Kidney (tissue), 14 donors: ENCODE measurements around the gene PLAGL1. TPM values are rescaled to one million over a fixed set of nuclear protein-coding genes. Genes with fewer than 3 reads are reported as not detected.

Source experiments
- DNase-seq, 5 donors: peaks; one replicate each; pipeline ENCODE4 v3.0.0-alpha.2; 2013 to 2020
- FAIRE-seq: peaks from 2 replicates; lab custom pipeline; 2012; peaks lifted over from hg19 to GRCh38; lab: Jason Lieb, UNC
- H3K27ac ChIP-seq, 2 donors: one replicate each; pipeline ENCODE4 v1.7.0; 2013; ENCODE audit warnings: low read depth in 2 of 2, low read length in 2 of 2, inconsistent platforms in 1 of 2
- H3K27me3 ChIP-seq: one replicate; pipeline ENCODE4 v1.7.1; 2013; ENCODE audit warnings: low read length, inconsistent platforms; ENCODE audit not compliant: control insufficient read depth, insufficient read depth
- H3K36me3 ChIP-seq, 3 donors: one replicate each; pipeline versions ENCODE4 v1.7.0 to v1.7.1; 2013; ENCODE audit warnings: low read length in 3 of 3, control low read depth in 1 of 3, inconsistent platforms in 1 of 3; ENCODE audit not compliant: insufficient read depth in 3 of 3, control insufficient read depth in 2 of 3
- H3K4me1 ChIP-seq, 3 donors: one replicate each; pipeline versions ENCODE4 v1.7.0 to v1.7.1; 2013; ENCODE audit warnings: low read length in 3 of 3, inconsistent platforms in 1 of 3, low read depth in 1 of 3; ENCODE audit not compliant: control insufficient read depth in 2 of 3, insufficient read depth in 2 of 3
- H3K4me3 ChIP-seq, 3 donors: one replicate each; pipeline versions ENCODE4 v1.7.0 to v1.8.1; 2013; ENCODE audit warnings: low read length in 3 of 3, control low read depth in 1 of 3, inconsistent platforms in 1 of 3
- H3K9ac ChIP-seq, 3 donors: one replicate each; pipeline versions ENCODE4 v1.7.0 to v1.7.1; 2013; ENCODE audit warnings: low read length in 3 of 3, control low read depth in 1 of 3, inconsistent platforms in 1 of 3
- H3K9me3 ChIP-seq, 3 donors: one replicate each; pipeline versions ENCODE4 v1.7.0 to v1.7.1; 2013; ENCODE audit warnings: low read length in 3 of 3, control low read depth in 1 of 3, inconsistent platforms in 1 of 3; ENCODE audit not compliant: control insufficient read depth in 2 of 3, insufficient read depth in 1 of 3
- intact Hi-C: fragments of 100-400 bp; cut with DNase I; formaldehyde crosslinking; loops from one replicate; pipeline ENCODE4 v1.11.1; 2022
- polyA plus RNA-seq: library from polyadenylated mRNA; stranded (reverse); fragments of 350-450 nt; fragmentation: Illumina TruSeq; extraction: RNeasy Lipid Tissue Mini Kit (QIAGEN cat#74804); gene quantifications from one replicate; pipeline ENCODE4 v1.2.3, GENCODE V29; 2014; ENCODE audit warnings: low read depth, low replicate concordance; ENCODE audit not compliant: insufficient read depth
- total RNA-seq: library from RNA; stranded (reverse); fragmentation: NEBNext Ultra II Directional; extraction: Animal tissue kit (Norgen Biotek cat#: 25700); gene quantifications from one replicate; pipeline ENCODE4 v1.2.1, GENCODE V29; 2021
- TF ChIP-seq, protein P1 (sequence below): IDR thresholded peaks from 3 replicates; pipeline ENCODE4 v1.5.1; 2012; ENCODE audit warnings: mild to moderate bottlenecking, moderate library complexity, borderline replicate concordance; ENCODE audit not compliant: insufficient read depth; ENCODE audit errors: extremely low read depth
- donor health status: control.
- donor health status: control.
- donor health status: control.
- donor health status: control.
- donor health status: control.
- donor health status: DM: yes; HTN: yes; CAD: no.
- donor health status: Normal renal cell carcinoma (clear cell type).

PLAGL1 gene
- total and polyA plus RNA-seq, 2 donors from 2014 or later = 7.1 to 23.6 TPM

DNA sequence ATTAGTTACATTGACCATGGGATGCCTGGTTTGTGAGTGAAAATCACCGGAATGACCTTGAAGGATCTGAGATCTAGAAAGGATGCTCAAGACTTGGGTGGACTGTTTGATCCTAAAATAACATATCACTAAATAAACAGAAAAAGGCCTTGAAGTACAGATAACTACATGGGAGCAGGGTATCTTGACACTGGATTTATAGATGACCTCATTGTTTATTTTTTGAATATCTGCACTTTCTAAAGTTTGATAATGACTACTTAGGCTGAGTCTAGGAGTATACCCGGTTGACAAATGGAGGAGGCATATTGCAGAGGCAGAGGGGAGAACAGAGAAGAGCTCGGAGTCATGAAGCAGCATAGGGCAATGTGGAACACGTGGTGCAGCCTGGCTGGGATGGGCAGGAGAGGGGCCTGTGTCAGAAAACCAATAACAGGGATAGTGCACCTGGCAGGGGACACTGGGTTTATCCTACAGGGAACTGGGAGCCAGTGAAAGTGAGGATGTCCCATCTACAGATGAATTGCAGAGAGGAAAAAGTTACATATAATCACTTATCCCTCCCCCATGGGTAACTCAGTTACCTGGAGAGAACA lies 50.3 kb downstream of the PLAGL1 start:
- H3K36me3 ChIP-seq = peaks cover 0 to 2% (median 0%) of the 10 kb centered on the region in 3 donors
- H3K27me3 ChIP-seq = no peaks in the 10 kb centered on the region
- no peak for DNase-seq
- no peak overlapping the region for H3K27ac ChIP-seq
- no peak overlapping the region for H3K4me3 ChIP-seq
- intact Hi-C loops = no loop called here
- H3K9ac ChIP-seq = no peak overlapping the region
- TF ChIP-seq, protein P1, sequence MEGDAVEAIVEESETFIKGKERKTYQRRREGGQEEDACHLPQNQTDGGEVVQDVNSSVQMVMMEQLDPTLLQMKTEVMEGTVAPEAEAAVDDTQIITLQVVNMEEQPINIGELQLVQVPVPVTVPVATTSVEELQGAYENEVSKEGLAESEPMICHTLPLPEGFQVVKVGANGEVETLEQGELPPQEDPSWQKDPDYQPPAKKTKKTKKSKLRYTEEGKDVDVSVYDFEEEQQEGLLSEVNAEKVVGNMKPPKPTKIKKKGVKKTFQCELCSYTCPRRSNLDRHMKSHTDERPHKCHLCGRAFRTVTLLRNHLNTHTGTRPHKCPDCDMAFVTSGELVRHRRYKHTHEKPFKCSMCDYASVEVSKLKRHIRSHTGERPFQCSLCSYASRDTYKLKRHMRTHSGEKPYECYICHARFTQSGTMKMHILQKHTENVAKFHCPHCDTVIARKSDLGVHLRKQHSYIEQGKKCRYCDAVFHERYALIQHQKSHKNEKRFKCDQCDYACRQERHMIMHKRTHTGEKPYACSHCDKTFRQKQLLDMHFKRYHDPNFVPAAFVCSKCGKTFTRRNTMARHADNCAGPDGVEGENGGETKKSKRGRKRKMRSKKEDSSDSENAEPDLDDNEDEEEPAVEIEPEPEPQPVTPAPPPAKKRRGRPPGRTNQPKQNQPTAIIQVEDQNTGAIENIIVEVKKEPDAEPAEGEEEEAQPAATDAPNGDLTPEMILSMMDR = no peak
- FAIRE-seq = no peak
- no peaks in the 10 kb centered on the region for H3K4me1 ChIP-seq
- H3K9me3 ChIP-seq = no peaks in the 10 kb centered on the region

DNA sequence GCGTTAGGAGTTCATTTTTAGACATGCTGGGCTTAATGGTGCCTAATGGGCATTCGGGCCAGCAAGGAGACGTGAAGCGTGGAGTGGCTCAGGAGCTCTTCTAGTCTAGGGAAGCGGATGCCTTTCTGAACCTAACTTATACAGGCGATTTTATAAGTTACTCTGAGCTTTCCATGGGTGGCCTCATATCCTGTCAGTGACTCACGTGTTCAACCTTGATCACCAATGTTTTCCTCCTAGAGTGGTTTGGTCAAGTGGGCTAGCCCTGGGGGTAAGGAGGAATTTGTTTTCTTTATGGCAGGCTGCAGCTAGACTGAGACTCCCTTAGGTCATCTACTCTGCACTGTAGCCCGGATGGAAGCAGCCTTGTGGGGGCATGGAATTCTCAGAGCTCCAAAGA lies 52.1 kb downstream of the PLAGL1 start:
- DNase-seq (no peak), FAIRE-seq (no peak)
- peaks cover 0 to 2% (median 0%) of the 10 kb centered on the region in 3 donors for H3K4me1 ChIP-seq
- no peaks in the 10 kb centered on the region for H3K27me3 ChIP-seq
- H3K27ac ChIP-seq = no peak overlapping the region
- H3K9ac ChIP-seq = no peak overlapping the region
- peaks cover 0 to 2% (median 0%) of the 10 kb centered on the region in 3 donors for H3K36me3 ChIP-seq
- H3K4me3 ChIP-seq = no peak overlapping the region
- intact Hi-C loops = no loop called here
- TF ChIP-seq, protein P1 = no peak
- no peaks in the 10 kb centered on the region for H3K9me3 ChIP-seq

DNA sequence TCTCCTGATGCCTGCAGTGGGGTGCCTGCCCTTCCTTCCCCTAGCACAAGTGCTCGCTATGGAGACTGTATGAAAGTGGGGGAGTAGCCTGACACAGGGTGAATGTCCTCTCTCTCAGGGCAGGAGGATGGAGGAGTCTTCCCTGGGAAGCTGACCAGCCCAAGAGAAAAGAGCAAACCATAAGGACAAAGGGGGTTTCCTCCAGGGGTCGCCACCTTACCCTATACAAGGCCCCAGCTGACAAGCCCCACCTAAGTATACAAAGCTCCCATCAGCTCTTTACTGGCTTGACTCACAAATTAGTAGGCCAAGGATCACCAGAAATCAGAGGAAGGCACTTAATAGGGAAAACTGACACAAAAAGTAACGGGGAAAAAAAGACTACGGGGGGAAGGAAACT lies 54.1 kb downstream of the PLAGL1 start:
- FAIRE-seq (no peak), DNase-seq (no peak)
- no peak overlapping the region for H3K9ac ChIP-seq
- H3K27me3 ChIP-seq = no peaks in the 10 kb centered on the region
- TF ChIP-seq, protein P1 = no peak
- H3K27ac ChIP-seq = no peak overlapping the region
- no peaks in the 10 kb centered on the region for H3K9me3 ChIP-seq
- H3K4me3 ChIP-seq = no peak overlapping the region
- intact Hi-C loops = no loop called here
- H3K4me1 ChIP-seq = peaks cover 0 to 7% (median 2%) of the 10 kb centered on the region in 3 donors
- H3K36me3 ChIP-seq = no peaks in the 10 kb centered on the region
